T-helper 22 cell (primary cell): Measurements from ENCODE around the gene RC3H1.
"Not testable (repeated sequence)": the region's sequence is repeated elsewhere in the genome, so short reads cannot be mapped to it uniquely, and the experiment has no call there.

ENCODE experiments used
- DNase-seq: peaks from one replicate; pipeline ENCODE4 v3.0.0-alpha.2; 2020; ENCODE audit warnings: low read depth

Gene RC3H1

DNA sequence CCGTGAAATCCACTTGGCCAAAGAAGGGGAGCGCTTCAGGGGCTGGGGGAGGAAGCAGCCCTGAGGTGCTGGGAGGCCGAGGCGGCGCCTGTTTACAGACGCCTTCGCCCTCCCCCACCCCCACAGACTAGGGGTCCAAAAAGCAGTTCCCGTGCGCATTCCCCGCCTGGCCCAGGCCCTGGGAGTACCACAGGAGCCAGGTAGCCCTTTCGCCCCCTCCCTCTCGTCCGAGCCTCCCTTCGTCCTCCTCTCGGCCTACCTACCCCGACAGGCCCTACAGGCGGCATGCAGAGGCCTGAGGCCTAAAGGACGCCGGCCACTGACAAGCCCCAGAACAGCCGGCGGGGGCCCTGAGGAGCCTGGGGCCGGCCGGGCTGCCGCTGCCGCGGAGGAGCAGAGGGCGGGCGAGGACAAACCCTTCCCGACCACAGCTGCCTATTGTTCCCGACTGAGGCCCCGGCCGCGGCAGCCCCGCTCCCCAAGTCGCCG, 522 bp downstream of the RC3H1 start:
- DNase-seq: peak; percentile 13

GRCh38 chr1:174018565-174018964, 3.6 kb downstream of the RC3H1 start:
- no peak for DNase-seq

GRCh38 chr1:174017231-174017970, 4.8 kb downstream of the RC3H1 start:
- DNase-seq: no peak

GRCh38 chr1:174013864-174014418, 8.2 kb downstream of the RC3H1 start:
- no peak for DNase-seq

- DNase-seq: no peak
Observed at GRCh38 chr1:174008979-174009378, 13.2 kb downstream of the RC3H1 start.

GRCh38 chr1:174008269-174008668, 13.9 kb downstream of the RC3H1 start:
- DNase-seq: no peak

GRCh38 chr1:174007851-174008250, 14.3 kb downstream of the RC3H1 start:
- no peak for DNase-seq

DNA sequence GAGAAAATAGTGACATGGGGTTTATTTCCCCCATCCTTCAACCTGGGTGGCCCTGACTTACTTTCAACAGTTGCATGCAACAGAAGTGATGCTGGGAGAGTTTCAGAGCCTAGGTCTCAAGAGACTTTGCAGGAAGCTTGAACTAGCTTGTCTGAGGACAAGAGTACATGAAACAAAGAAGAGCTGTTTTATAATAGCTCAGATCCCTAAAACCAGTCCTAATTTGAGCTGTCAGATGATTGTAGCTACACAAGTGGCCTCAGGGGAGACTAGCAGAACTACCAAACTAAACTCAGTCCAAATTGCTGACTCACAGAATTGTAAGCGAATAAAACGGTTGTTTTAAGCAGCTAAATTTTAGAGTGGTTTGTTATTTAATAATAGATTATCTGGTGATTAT, 17.1 kb downstream of the RC3H1 start:
- DNase-seq: no peak

DNA sequence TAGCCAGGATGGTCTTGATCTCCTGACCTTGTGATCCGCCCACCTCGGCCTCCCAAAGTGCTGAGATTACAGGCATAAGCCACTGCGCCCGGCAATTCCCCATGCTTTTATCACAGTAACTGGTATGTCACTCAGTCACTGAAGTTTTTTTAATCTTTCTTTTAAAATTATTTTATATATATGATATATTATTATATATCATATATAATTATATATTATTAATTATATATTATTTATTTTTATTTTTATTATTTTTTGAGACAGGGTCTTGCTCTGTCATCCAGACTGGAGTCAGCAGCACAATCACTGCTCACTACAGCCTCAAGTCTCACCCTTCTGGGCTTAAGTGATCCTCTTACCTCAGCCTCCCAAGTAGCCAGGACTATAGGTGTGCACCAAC, 18.3 kb downstream of the RC3H1 start:
- no peak for DNase-seq

GRCh38 chr1:174001573-174001972, 20.6 kb downstream of the RC3H1 start:
- no peak for DNase-seq

DNA sequence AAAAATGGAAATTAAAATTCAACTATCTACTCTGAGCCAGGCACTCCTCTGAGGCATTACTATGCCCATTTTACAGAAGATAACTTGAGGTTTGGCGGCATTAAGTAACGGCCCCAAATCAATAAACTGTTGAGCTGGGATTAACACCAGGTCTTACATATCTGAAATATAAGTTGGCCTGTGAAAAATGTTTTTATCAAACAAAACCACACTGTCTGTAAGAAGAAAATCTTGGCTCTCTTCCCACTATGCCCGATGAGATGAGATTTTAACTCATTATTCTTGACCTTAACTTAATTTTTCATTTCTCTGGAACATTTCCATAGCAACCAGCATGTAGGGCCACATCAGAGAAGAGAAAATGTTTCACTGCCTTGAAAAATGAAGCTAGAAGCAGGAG, 21.8 kb downstream of the RC3H1 start:
- DNase-seq: no peak

DNA sequence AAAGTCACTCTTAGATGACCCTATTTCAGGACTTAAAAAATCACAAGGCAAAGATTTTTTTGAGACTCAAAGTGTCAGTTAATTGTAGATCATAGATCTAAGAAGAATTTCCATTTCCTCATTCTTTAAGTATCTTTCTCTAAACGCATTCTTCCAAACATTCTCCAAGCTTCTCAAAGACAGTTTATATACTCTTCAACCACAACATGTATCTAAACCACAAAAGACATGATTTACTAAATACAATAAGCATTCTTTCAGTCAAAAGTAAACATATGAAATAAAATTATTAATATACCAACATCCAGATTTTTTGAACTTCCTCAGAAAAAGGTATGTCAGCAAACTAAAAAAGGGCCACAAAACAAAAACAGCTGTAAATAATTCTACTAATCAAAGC, 24.4 kb downstream of the RC3H1 start:
- DNase-seq: no peak

DNA sequence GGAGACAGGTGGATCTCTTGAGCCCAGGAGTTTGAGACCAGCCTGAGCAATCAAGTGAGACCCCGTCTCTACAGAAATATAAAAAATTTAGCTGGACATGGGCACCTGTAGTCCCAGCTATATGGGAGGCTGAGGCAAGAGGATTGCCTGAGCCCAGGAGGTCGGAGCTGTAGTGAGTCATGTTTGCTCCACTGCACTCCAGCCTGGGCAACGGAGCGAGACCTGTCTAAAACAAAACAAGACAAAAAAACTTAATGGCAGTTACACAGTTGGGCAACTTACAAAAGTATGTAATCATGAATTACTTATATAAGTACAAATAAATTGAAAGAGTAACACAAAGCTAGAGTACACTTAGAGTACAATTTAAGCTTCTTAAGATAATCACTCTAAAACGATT, 25.2 kb downstream of the RC3H1 start:
- DNase-seq: no peak

DNA sequence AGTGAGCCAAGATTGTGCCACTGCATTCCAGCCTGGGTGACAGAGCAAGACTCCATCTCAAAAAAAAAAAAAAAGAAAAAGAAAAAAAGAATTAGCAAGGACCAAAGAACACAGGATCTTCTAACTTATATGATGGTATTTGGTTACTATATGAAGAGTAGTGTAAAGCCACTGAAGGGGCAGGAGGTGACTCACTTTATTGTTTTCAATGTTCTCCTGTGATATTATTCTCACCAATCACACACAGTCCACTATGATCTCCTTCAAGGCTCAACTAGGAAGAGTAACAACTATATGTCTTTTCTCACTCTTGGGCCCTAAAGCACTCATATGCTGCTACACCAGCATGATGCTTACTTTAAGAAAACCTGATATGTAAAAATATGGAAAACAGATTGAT, 26.7 kb downstream of the RC3H1 start:
- DNase-seq: no peak

DNA sequence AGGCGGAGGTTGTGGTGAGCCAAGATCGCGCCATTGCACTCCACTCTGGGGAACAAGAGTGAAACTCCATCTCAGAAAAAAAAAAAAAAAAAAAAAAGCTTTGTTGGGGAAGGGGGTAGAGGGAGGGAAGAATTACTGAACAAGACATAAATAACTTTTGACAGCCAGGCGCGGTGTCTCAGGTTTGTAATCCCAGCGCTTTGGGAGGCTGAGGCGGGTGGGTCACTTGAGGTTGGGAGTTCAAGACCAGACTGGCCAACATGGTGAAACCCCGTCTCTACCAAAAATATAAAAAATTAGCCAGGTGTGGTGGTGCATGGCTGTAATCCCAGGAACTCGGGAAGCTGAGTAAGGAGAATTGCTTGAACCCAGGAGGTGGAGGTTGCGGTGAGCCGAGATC, 28.2 kb downstream of the RC3H1 start:
- not testable (repeated sequence) for DNase-seq

- DNase-seq: no peak
Observed at GRCh38 chr1:173988068-173988467, 34.1 kb downstream of the RC3H1 start.

GRCh38 chr1:173986951-173987350, 35.2 kb downstream of the RC3H1 start:
- no peak for DNase-seq

DNA sequence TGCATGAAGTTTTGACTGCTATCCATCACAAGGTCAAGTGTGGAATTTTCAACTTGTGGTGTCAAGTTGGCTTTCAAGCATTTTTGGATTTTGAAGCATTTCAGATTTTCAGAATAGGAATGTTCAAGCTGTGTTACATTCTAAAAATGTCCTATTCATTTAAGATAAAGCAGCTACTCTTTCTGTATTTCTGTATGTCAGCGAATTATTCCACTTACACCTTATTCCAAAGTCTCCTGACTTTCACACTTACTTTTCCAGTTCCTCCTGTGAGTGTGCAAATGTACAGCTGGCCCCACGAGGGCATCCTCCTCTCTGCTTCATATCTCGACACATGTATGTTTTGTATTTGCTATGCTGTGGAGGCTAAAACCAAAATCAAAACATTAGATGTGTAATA, 51.9 kb downstream of the RC3H1 start:
- DNase-seq: no peak

DNA sequence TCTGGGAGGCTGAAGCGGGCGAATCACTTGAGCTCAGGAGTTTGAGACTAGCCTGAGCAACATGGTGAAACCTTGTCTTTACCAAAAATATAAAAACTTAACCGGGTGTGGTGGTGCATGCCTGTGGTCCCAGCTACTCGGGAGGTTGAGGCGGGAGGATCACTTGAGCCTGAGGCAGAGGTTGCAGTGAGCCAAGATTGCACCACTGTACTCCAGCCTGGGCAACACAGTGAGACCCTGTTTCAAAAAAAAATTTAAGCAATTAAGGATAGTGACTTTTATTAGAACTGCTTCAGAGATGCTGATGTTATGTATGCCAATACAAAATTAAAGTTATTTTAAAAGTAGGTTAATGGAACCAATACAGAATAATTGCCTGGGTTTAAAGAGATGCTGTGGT, 56.3 kb downstream of the RC3H1 start:
- not testable (repeated sequence) for DNase-seq

DNA sequence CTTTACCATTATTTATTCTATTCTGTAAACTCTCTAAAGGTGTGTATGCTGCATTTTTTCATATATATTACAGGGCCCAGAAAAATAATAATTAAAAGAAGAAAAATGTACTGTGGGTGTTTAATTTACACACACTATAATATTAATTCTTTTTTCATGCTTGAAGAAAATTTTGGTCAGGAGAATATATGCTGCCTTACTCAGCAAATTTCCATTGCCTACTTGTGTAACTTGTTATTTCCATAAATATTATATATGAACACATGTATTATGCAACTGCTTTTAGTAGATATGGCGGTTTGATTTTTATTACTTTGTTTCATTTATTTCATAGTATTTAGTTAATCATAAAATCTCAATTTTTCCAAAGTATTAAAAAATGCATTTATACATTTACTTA, 58.7 kb downstream of the RC3H1 start:
- no peak for DNase-seq

DNA sequence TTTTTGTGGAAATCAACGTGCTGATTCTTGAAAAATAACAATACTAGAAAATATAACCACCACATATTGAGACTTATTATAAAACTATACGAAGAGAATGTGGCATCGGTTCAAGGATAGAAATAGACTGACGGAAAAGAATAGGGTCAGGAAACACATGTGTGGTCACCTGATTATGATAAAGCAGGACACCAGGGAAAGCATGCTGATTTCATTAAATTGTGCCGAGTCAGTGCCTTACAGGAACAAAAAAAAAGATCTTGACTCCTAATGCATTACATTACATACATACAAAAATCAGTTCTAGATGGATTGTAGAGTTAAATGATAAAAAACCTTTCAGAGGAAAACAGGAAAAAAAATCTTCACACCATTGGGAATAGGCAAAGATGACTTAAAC, 61.5 kb downstream of the RC3H1 start:
- no peak for DNase-seq

GRCh38 chr1:173954179-173954578, 68.0 kb downstream of the RC3H1 start:
- no peak for DNase-seq

DNA sequence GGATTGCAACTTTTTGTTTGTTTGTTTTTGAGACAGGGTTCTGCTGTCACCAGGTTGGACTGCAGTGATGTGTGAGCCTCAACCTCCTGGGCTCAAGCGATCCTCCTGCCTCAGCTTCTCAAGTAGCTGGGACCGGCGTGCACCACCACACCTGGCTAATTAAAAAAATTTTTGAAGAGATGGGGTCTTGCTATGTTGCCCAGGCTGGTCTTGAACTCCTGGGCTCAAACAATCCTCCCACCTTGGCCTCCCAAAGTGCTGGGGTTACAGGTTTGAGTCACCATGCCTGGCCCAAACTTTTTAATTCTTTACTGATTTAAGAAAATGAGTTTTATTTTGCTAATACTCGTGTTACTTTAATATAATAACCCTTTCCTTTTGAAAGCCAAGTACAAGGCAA, 73.6 kb downstream of the RC3H1 start:
- no peak for DNase-seq

DNA sequence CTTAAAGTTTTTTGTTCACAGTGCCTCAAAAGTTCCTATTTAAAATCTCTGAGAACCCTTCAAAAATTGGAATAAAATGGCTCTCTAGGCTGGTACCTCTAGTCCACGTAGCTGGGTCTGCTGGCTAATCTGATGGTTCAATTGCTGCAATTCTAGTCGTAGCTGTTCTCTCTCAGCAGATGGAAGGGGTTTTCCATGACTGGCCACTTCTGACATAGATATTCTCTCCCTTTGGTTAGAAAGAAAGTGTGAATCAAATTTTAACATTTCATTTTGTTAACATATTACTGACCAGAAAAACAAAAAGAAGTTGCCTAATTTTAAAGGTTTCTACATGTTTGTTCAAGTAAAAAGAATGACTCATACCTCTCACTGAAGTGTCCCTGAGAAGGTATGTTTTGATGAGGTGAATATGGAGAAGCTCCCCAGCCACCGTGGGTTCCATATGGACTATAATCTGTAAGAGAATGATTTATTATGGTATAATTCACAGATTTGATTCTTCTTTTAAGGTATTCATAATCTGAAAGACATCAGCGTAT, 75.7 kb downstream of the RC3H1 start:
- no peak for DNase-seq
